Upper lobe of left lung (tissue), 4 donors: ENCODE measurements around the gene SPTBN1.

Experiments
- EP300 ChIP-seq, 4 donors: sonication (generic); formaldehyde crosslinking; IDR thresholded peaks; one replicate each; pipeline ENCODE4 v1.5.1; 2017; ENCODE audit warnings: antibody characterized with exemption in 4 of 4, control low read depth in 2 of 4
- POLR2A ChIP-seq, 4 donors: fragments of 450-650 bp; IDR thresholded peaks; one replicate each; pipeline ENCODE4 v1.5.1; 2016 to 2017; ENCODE audit warnings: antibody characterized with exemption in 4 of 4, mild to moderate bottlenecking in 2 of 4
- POLR2AphosphoS5 ChIP-seq, 2 donors: sonication (generic); formaldehyde crosslinking; IDR thresholded peaks; one replicate each; pipeline ENCODE4 v1.5.1; 2017; ENCODE audit warnings: antibody characterized with exemption in 2 of 2
- TF ChIP-seq, protein P1 (sequence below), 6 experiments: fragments of 450-650 bp in 4 of 6; fragments of 200-600 bp in 2 of 6; sonication (generic) in 2 of 6; IDR thresholded peaks; one replicate each; pipeline ENCODE4 v1.5.1; 2016 to 2019; ENCODE audit warnings: antibody characterized with exemption in 6 of 6

DNA sequence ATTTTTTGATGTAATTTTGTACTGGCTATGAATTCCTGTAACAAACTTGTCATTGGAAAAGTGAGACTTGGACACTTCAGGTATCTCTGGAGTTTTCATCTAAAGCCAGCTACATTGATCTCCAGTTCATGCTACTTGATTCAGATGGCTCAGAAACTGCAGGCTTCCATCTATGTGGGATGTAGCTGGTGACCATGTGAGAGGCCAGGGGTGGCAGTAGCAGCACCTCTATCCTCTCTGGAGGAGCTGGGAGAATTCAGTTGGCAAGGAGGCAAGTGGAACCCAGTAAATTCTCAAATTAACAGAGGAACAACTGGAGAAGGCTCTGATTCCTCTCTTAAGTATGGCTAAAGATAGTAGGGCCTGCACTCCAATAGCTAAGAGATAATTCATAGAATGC is 10.0 kb upstream of the SPTBN1 start:
- TF ChIP-seq, protein P1, sequence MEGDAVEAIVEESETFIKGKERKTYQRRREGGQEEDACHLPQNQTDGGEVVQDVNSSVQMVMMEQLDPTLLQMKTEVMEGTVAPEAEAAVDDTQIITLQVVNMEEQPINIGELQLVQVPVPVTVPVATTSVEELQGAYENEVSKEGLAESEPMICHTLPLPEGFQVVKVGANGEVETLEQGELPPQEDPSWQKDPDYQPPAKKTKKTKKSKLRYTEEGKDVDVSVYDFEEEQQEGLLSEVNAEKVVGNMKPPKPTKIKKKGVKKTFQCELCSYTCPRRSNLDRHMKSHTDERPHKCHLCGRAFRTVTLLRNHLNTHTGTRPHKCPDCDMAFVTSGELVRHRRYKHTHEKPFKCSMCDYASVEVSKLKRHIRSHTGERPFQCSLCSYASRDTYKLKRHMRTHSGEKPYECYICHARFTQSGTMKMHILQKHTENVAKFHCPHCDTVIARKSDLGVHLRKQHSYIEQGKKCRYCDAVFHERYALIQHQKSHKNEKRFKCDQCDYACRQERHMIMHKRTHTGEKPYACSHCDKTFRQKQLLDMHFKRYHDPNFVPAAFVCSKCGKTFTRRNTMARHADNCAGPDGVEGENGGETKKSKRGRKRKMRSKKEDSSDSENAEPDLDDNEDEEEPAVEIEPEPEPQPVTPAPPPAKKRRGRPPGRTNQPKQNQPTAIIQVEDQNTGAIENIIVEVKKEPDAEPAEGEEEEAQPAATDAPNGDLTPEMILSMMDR (IDR thresholded peaks at IDR 0.05), result no peak
- no peak for TF ChIP-seq POLR2A (IDR thresholded peaks at IDR 0.05)
- TF ChIP-seq EP300 (IDR thresholded peaks at IDR 0.05), result no peak
- TF ChIP-seq POLR2AphosphoS5 (IDR thresholded peaks at IDR 0.05), result no peak
